ENCODE data around the gene SLX9. TPM values are rescaled to one million over a fixed set of nuclear protein-coding genes. Genes with fewer than 3 reads are reported as not detected.

SLX9 gene
- polyA plus RNA-seq, 1 of the 3 experiments (the other 2 are of a cell fraction), result 42.9 TPM

- H3K36me3 ChIP-seq (replicated peaks in 1 of 2; ENCODE audit: control insufficient read depth in 1 of 2, insufficient read depth in 2 of 2, low read length in 1 of 2), result no peaks in the 10 kb centered on the region
- no peaks in the 10 kb centered on the region for H4K20me1 ChIP-seq (ENCODE audit: insufficient read depth)
- ChIA-PET POLR2A (no interaction called here), CTCF (interaction anchor here (0.7 to 2.5 kb wide), 7 partner anchors 9 to 594 kb away, joined by 3 to 9 read pairs (median 4); no protein-coding TSS in a partner anchor)
- H3K9me3 ChIP-seq, result no peaks in the 10 kb centered on the region
- H3K27ac ChIP-seq (ENCODE audit: low read depth in 2 of 2, low read length in 1 of 2), result no peak overlapping the region; a peak in 1 of 4 replicates
- H3K4me3 ChIP-seq (ENCODE audit: low read depth in 2 of 2, low read length in 1 of 2), result no peak overlapping the region
- peaks cover 5 to 17% of the 10 kb centered on the region in 2 experiments; a peak in 2 of 4 replicates for H3K4me1 ChIP-seq (ENCODE audit: control insufficient read depth in 1 of 2, insufficient read depth in 2 of 2, low read depth in 1 of 2, low read length in 1 of 2)
- H3K79me2 ChIP-seq (ENCODE audit: insufficient read depth), result no peaks in the 10 kb centered on the region
- no peak overlapping the region for H3K9ac ChIP-seq
- H3K27me3 ChIP-seq (ENCODE audit: insufficient read depth), result no peaks in the 10 kb centered on the region; the same call in 1 of the 2 replicates
- no peaks in the 10 kb centered on the region for H3F3A ChIP-seq (replicated peaks; ENCODE audit: insufficient read depth)
- no peak for TF ChIP-seq RCOR1 (IDR thresholded peaks at IDR 0.05; ENCODE audit: low read length)
- TF ChIP-seq USF2 (IDR thresholded peaks at IDR 0.05; ENCODE audit: borderline replicate concordance, low read depth, low read length), result no peak
- no peak for TF ChIP-seq EZH2phosphoT487 (IDR thresholded peaks at IDR 0.05; ENCODE audit: borderline replicate concordance, low read depth)
- no peak for TF ChIP-seq FOXM1 (IDR thresholded peaks at IDR 0.05; ENCODE audit: low read depth)
- no peak for TF ChIP-seq FOXJ3 (CRISPR knock-in tag; IDR thresholded peaks at IDR 0.05)
- no peak for TF ChIP-seq JUND (IDR thresholded peaks at IDR 0.05)
- TF ChIP-seq GATA2 (CRISPR knock-in tag; IDR thresholded peaks at IDR 0.05), result no peak
- TF ChIP-seq CHD2 (IDR thresholded peaks at IDR 0.05; ENCODE audit: low read length, partially characterized antibody), result no peak
- H2AFZ ChIP-seq (ENCODE audit: low read depth), result no peak overlapping the region
- H3K9me2 ChIP-seq, result no peaks in the 10 kb centered on the region
- H3K4me2 ChIP-seq, result no peak overlapping the region
- no peak for DNase-seq
- WGBS (ENCODE audit: low lambda C conversion rate), result 93% methylated on average over 12 of the region's 27 CpGs
These were observed 29.4 kb upstream of the SLX9 start for GRCh38 chr21:44910229-44911067.

- DNase-seq, result no peak
- H3K9me2 ChIP-seq, result no peaks in the 10 kb centered on the region
- POLR2A ChIA-PET, result no interaction called here
- CTCF ChIA-PET, result interaction anchor here (0.7 to 2.5 kb wide), 5 partner anchors 18 to 595 kb away, joined by 3 to 9 read pairs (median 4); no protein-coding TSS in a partner anchor
- H2AFZ ChIP-seq (ENCODE audit: low read depth), result no peak overlapping the region
- H3K4me1 ChIP-seq (ENCODE audit: control insufficient read depth in 1 of 2, insufficient read depth in 2 of 2, low read depth in 1 of 2, low read length in 1 of 2), result peaks cover 5 to 17% of the 10 kb centered on the region in 2 experiments; a peak in 2 of 4 replicates
- H3K4me3 ChIP-seq (ENCODE audit: low read depth in 2 of 2, low read length in 1 of 2), result no peak overlapping the region
- H3K9ac ChIP-seq, result no peak overlapping the region
- H3K79me2 ChIP-seq (ENCODE audit: insufficient read depth), result no peaks in the 10 kb centered on the region
- H3K27me3 ChIP-seq (ENCODE audit: insufficient read depth), result no peaks in the 10 kb centered on the region; the same call in 1 of the 2 replicates
- H3K9me3 ChIP-seq, result no peaks in the 10 kb centered on the region
- WGBS (ENCODE audit: low lambda C conversion rate), result 76% methylated on average over 6 of the region's 10 CpGs
- no peak overlapping the region; a peak in 1 of 4 replicates for H3K27ac ChIP-seq (ENCODE audit: low read depth in 2 of 2, low read length in 1 of 2)
- H3K36me3 ChIP-seq (replicated peaks in 1 of 2; ENCODE audit: control insufficient read depth in 1 of 2, insufficient read depth in 2 of 2, low read length in 1 of 2), result no peaks in the 10 kb centered on the region
- no peaks in the 10 kb centered on the region for H3F3A ChIP-seq (replicated peaks; ENCODE audit: insufficient read depth)
- no peak for TF ChIP-seq ELF1 (IDR thresholded peaks at IDR 0.05)
- no peak overlapping the region for H3K4me2 ChIP-seq
- H4K20me1 ChIP-seq (ENCODE audit: insufficient read depth), result no peaks in the 10 kb centered on the region
These were observed 28.8 kb upstream of the SLX9 start for GRCh38 chr21:44911068-44911383.

All from SK-N-SH (cell line).